Naive thymus-derived CD4-positive, alpha-beta T cell (primary cell): ENCODE results near the gene AMBP. TPM values are rescaled to one million over a fixed set of nuclear protein-coding genes. Genes with fewer than 3 reads are reported as not detected.

ENCODE experiments used
- ATAC-seq: fragments of 150-1000 bp; cut with Tn5 transposase; 2 replicates; pipeline ENCODE4 v1.10.0; 2021; ENCODE audit warnings: mild to moderate bottlenecking, moderate library complexity
- CTCF ChIA-PET: fragments of 350-600 bp; sonication (Branson Sonifier 250); formaldehyde crosslinking; loops from one replicate; lab custom pipeline; 2021; ENCODE audit warnings: antibody characterized with exemption; lab: Charles Lee
- POLR2A ChIA-PET: fragments of 350-600 bp; sonication (Branson Sonifier 250); formaldehyde crosslinking; loops from one replicate; lab custom pipeline; 2021; ENCODE audit warnings: antibody characterized with exemption, inconsistent platforms; lab: Charles Lee
- DNase-seq, 9 donors: peaks; one replicate each; pipeline versions ENCODE4 v3.0.0 to v3.0.0-alpha.2; 2020 to 2022; ENCODE audit warnings: mixed read lengths in 1 of 9
- H3K27ac ChIP-seq: one replicate; pipeline ENCODE4 v1.7.0; 2013; ENCODE audit warnings: mild to moderate bottlenecking, low read depth, low read length, moderate library complexity
- H3K27me3 ChIP-seq, 2 donors: one replicate each; pipeline ENCODE4 v1.7.0; 2013; ENCODE audit warnings: low read length in 2 of 2, mild to moderate bottlenecking in 2 of 2, moderate library complexity in 2 of 2; ENCODE audit not compliant: control insufficient read depth in 2 of 2, insufficient read depth in 2 of 2
- H3K36me3 ChIP-seq, 3 experiments: 1 replicate in 2 of 3; 2 replicates in 1 of 3; pipeline ENCODE4 v1.7.0; 2013; ENCODE audit warnings: low read length in 3 of 3, mild to moderate bottlenecking in 3 of 3, moderate library complexity in 1 of 3; ENCODE audit not compliant: insufficient read depth in 3 of 3, control insufficient read depth in 2 of 3
- H3K4me1 ChIP-seq, 2 donors: one replicate each; pipeline ENCODE4 v1.7.0; 2013; ENCODE audit warnings: low read length in 2 of 2, mild to moderate bottlenecking in 2 of 2, moderate library complexity in 1 of 2; ENCODE audit not compliant: control insufficient read depth in 2 of 2, insufficient read depth in 2 of 2
- H3K4me3 ChIP-seq: 2 replicates; pipeline ENCODE4 v1.7.0; 2013; ENCODE audit warnings: mild to moderate bottlenecking, low read length
- H3K9me3 ChIP-seq, 3 experiments: 1 replicate in 2 of 3; 2 replicates in 1 of 3; pipeline ENCODE4 v1.7.0; 2013; ENCODE audit warnings: low read length in 3 of 3; ENCODE audit not compliant: control insufficient read depth in 2 of 3
- H3K27ac Mint-ChIP-seq, 9 donors: one replicate each; pipeline ENCODE4 v1.8.0; 2020 to 2022; ENCODE audit warnings: mixed read lengths in 9 of 9, mild to moderate bottlenecking in 8 of 9, moderate library complexity in 5 of 9, inconsistent platforms in 2 of 9
- H3K27me3 Mint-ChIP-seq, 5 donors: one replicate each; pipeline ENCODE4 v1.8.0; 2021 to 2022; ENCODE audit warnings: mixed read lengths in 5 of 5, mild to moderate bottlenecking in 1 of 5
- H3K36me3 Mint-ChIP-seq, 5 donors: one replicate each; pipeline ENCODE4 v1.8.0; 2020 to 2022; ENCODE audit warnings: mixed read lengths in 5 of 5, mild to moderate bottlenecking in 3 of 5, inconsistent platforms in 1 of 5
- H3K4me1 Mint-ChIP-seq, 7 donors: one replicate each; pipeline ENCODE4 v1.8.0; 2020 to 2022; ENCODE audit warnings: mixed read lengths in 7 of 7, mild to moderate bottlenecking in 3 of 7, inconsistent platforms in 1 of 7
- H3K4me3 Mint-ChIP-seq, 10 donors: one replicate each; pipeline ENCODE4 v1.8.0; 2020 to 2022; ENCODE audit warnings: mild to moderate bottlenecking in 10 of 10, mixed read lengths in 10 of 10, moderate library complexity in 6 of 10, inconsistent platforms in 2 of 10
- H3K9me3 Mint-ChIP-seq, 11 donors: one replicate each; pipeline ENCODE4 v1.8.0; 2020 to 2022; ENCODE audit warnings: mixed read lengths in 11 of 11, mild to moderate bottlenecking in 4 of 11, inconsistent platforms in 1 of 11, moderate library complexity in 1 of 11
- intact Hi-C, 2 donors: fragments of 100-400 bp; cut with micrococcal nuclease; formaldehyde crosslinking; loops; one replicate each; pipeline ENCODE4 v1.15.1; 2023
- polyA plus RNA-seq, 2 donors: library from polyadenylated mRNA; unstranded; fragments of 300-500 nt; fragmentation: Illumina TruSeq; gene quantifications; one replicate each; pipeline ENCODE4 v1.2.3, GENCODE V29; 2021
- total RNA-seq, 6 experiments: library from RNA in 5 of 6; stranded (reverse) in 5 of 6; gene quantifications; 1 replicate in 5 of 6; 2 replicates in 1 of 6; pipeline ENCODE4 v1.2.3 and lab custom pipeline; 2021 to 2026

AMBP gene
- total and polyA plus RNA-seq, 7 experiments from 2014 or later: not detected

GRCh38 chr9:114081441-114082016 lies 3.4 kb upstream of the AMBP start:
- Histone ChIP-seq H3K9me3 (no peaks in the 10 kb centered on the region), H3K36me3 (no peaks in the 10 kb centered on the region), H3K4me1 (no peaks in the 10 kb centered on the region), H3K4me3 (no peak overlapping the region), H3K27ac (no peak overlapping the region), H3K27me3 (no peaks in the 10 kb centered on the region)
- ChIA-PET POLR2A (no interaction called here), CTCF (interaction anchor here (1.3 to 2.7 kb wide), 2 partner anchors 10 to 209 kb away, joined by 5 to 22 read pairs; no protein-coding TSS in a partner anchor)
- Mint-ChIP-seq H3K4me3 (no peak overlapping the region), H3K4me1 (peaks cover 0 to 5% (median 0%) of the 10 kb centered on the region in 7 donors), H3K27me3 (peaks cover 4 to 9% (median 8%) of the 10 kb centered on the region in 5 donors), H3K9me3 (no peaks in the 10 kb centered on the region), H3K27ac (no peak overlapping the region), H3K36me3 (no peaks in the 10 kb centered on the region)
- ATAC-seq (no peak), DNase-seq (no peak)
- intact Hi-C loops: loop anchor here (1.0 kb wide), 3 partner anchors 74 to 224 kb away; partner anchors contain the start of gene COL27A1 (in 1 of the 2)

- ATAC-seq (no peak), DNase-seq (no peak)
- Histone ChIP-seq H3K4me1 (no peaks in the 10 kb centered on the region), H3K27ac (no peak overlapping the region), H3K36me3 (no peaks in the 10 kb centered on the region), H3K9me3 (no peaks in the 10 kb centered on the region), H3K4me3 (no peak overlapping the region), H3K27me3 (no peaks in the 10 kb centered on the region)
- no peaks in the 10 kb centered on the region for H3K36me3 Mint-ChIP-seq
- no peak overlapping the region for H3K27ac Mint-ChIP-seq
- ChIA-PET CTCF (interaction anchor here (0.6 to 2.7 kb wide), 2 partner anchors 9 to 210 kb away, joined by 3 to 22 read pairs; no protein-coding TSS in a partner anchor), POLR2A (no interaction called here)
- H3K27me3 Mint-ChIP-seq: peaks cover 4 to 12% (median 11%) of the 10 kb centered on the region in 5 donors
- no peak overlapping the region for H3K4me3 Mint-ChIP-seq
- H3K4me1 Mint-ChIP-seq: peaks cover 0 to 5% (median 0%) of the 10 kb centered on the region in 7 donors
- intact Hi-C loops: no loop called here
- H3K9me3 Mint-ChIP-seq: no peaks in the 10 kb centered on the region
Observed at GRCh38 chr9:114080773-114081440, 2.8 kb upstream of the AMBP start.

DNA sequence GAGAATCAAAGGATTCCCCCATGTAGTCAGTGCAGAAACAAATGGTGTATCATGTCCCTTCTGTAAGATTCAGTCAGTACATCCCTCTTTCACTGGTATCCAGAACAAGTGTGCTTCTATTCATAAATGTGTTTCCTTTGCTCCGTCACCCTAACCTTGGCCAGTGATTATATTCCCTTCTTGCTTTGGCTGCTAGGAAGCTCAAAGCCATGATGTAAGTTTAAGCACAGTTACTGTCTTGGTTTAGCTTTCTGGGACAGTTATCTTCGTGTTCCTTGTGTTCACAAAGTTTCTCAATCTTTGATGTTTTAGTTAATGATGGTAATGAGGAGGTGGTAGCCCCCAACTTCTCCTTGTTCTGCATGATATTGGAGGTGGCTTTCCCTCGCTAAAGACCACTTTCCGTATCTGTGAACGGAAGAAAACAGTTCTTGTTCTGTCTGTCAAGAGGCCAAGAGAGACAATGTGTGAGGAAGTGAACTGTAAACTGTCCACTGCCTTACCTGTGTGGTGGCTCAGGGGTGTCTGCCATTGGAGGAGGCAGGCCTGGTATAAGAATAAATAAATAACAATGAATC lies 2.2 kb upstream of the AMBP start:
- H3K4me3 ChIP-seq: no peak overlapping the region
- Mint-ChIP-seq H3K9me3 (no peaks in the 10 kb centered on the region), H3K27ac (no peak overlapping the region), H3K4me3 (no peak overlapping the region), H3K4me1 (peaks cover 0 to 5% (median 0%) of the 10 kb centered on the region in 7 donors), H3K27me3 (peaks cover 8 to 18% (median 16%) of the 10 kb centered on the region in 5 donors), H3K36me3 (no peaks in the 10 kb centered on the region)
- CTCF ChIA-PET: interaction anchor here (0.6 kb wide), 1 partner anchor 8 kb away, joined by 3 read pairs; no protein-coding TSS in a partner anchor
- ATAC-seq (no peak), DNase-seq (no peak)
- H3K4me1 ChIP-seq: no peaks in the 10 kb centered on the region
- H3K27me3 ChIP-seq: no peaks in the 10 kb centered on the region
- intact Hi-C loops: no loop called here
- H3K9me3 ChIP-seq: no peaks in the 10 kb centered on the region
- H3K36me3 ChIP-seq: no peaks in the 10 kb centered on the region
- POLR2A ChIA-PET: no interaction called here
- no peak overlapping the region for H3K27ac ChIP-seq

GRCh38 chr9:114078781-114079156 lies 669 bp upstream of the AMBP start:
- Histone ChIP-seq H3K4me1 (no peaks in the 10 kb centered on the region), H3K36me3 (no peaks in the 10 kb centered on the region), H3K27me3 (no peaks in the 10 kb centered on the region), H3K9me3 (no peaks in the 10 kb centered on the region), H3K4me3 (no peak overlapping the region), H3K27ac (no peak overlapping the region)
- intact Hi-C loops: no loop called here
- Mint-ChIP-seq H3K4me1 (peaks cover 0 to 5% (median 0%) of the 10 kb centered on the region in 7 donors), H3K27ac (no peak overlapping the region), H3K9me3 (no peaks in the 10 kb centered on the region), H3K36me3 (no peaks in the 10 kb centered on the region), H3K4me3 (no peak overlapping the region), H3K27me3 (peaks cover 11 to 30% (median 18%) of the 10 kb centered on the region in 5 donors)
- ATAC-seq (no peak), DNase-seq (no peak)
- POLR2A ChIA-PET: no interaction called here
- CTCF ChIA-PET: no interaction called here

DNA sequence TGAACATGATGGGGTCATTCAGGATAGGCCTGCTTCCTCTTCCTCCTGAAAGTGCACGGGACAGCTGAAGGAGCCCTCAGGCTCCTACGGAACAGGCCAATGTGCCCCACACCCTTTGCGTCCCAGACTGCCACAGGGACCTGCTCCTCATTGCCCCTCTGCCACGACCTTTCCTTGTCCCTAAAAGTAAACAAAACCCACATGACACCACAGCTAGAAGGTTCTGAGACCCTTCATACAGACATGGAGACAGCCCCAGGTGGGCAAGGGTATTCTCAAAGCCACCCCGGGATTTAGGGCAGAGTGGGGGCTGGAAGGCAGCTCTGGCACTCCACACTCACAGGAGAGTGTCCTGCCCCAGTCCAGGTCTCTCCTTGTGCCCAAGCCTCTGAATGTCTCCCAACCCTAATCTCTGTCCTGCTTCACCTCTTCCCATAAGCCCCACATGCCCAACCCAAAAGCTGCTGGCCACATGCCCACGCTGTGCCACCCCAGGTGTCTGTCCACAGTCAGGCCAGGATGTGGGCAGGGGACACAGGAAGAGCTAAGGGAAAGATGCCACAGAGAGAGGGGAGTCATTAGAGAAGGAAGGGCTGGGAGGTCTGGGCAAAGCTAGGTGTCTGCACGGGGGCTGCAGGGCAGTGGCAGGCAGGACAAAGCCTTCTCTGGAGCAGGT lies 800 bp downstream of the AMBP start:
- POLR2A ChIA-PET: no interaction called here
- Histone ChIP-seq H3K9me3 (no peaks in the 10 kb centered on the region), H3K36me3 (no peaks in the 10 kb centered on the region), H3K4me1 (no peaks in the 10 kb centered on the region), H3K27ac (no peak overlapping the region), H3K4me3 (no peak overlapping the region), H3K27me3 (no peaks in the 10 kb centered on the region)
- Mint-ChIP-seq H3K27me3 (peaks cover 8 to 30% (median 18%) of the 10 kb centered on the region in 5 donors), H3K27ac (no peak overlapping the region), H3K4me3 (no peak overlapping the region), H3K36me3 (no peaks in the 10 kb centered on the region), H3K9me3 (no peaks in the 10 kb centered on the region), H3K4me1 (peaks cover 0 to 3% (median 0%) of the 10 kb centered on the region in 7 donors)
- ATAC-seq (no peak), DNase-seq (no peak)
- intact Hi-C loops: no loop called here
- CTCF ChIA-PET: no interaction called here

DNA sequence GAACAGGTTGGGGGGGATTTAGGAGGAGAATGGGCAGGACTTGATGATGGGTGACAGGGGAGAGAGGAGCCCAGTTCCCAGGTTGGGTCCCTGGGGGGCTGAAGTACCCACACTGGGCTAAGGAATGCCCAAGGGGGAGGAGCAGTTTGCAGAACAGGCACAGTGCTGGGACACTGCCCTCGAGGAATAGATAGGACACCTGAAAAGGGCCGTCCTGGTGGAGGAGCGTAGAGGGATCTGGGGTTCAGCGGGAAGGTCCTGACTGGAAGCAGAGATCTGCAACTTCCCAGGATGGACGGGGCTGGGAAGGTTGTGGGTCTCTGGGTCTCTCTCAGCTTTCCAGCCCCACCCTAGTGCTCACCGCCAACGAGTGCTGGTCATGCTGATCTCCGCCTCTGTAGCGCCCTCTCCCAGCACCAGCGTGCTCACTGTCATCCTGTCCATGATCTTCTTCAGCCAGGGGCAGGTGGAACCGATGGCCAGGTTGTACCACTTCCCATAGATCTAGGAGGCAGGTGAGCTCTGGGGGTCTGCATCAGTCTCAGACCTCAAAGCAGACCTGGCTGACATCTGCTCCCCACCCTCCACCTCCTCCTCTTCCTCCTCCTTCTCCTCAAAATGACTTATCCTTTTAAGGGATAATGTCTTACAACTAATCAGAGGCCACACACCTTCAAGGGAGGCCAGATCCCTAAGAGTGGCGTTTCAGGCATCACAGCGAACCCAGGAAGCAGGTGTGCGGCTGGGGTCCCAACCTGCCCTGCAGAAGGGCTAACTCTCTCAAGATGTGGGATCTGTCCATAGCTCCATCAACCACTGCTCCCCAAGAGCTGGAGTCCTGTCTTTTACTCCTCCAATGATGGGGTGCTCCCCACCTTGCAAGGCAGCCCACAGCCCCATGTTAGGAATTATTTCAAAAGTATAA lies 1.6 kb downstream of the AMBP start:
- H3K4me3 Mint-ChIP-seq: no peak overlapping the region
- Histone ChIP-seq H3K27ac (no peak overlapping the region), H3K36me3 (no peaks in the 10 kb centered on the region), H3K4me1 (no peaks in the 10 kb centered on the region), H3K27me3 (no peaks in the 10 kb centered on the region), H3K9me3 (no peaks in the 10 kb centered on the region), H3K4me3 (no peak overlapping the region)
- peaks cover 8 to 30% (median 18%) of the 10 kb centered on the region in 5 donors for H3K27me3 Mint-ChIP-seq
- no peak overlapping the region for H3K27ac Mint-ChIP-seq
- DNase-seq (no peak), ATAC-seq (no peak)
- ChIA-PET POLR2A (interaction anchor here (0.7 kb wide), 1 partner anchor 956 kb away, joined by 3 read pairs; no protein-coding TSS in a partner anchor), CTCF (no interaction called here)
- peaks cover 0 to 3% (median 0%) of the 10 kb centered on the region in 7 donors for H3K4me1 Mint-ChIP-seq
- H3K36me3 Mint-ChIP-seq: no peaks in the 10 kb centered on the region
- no peaks in the 10 kb centered on the region for H3K9me3 Mint-ChIP-seq
- intact Hi-C loops: no loop called here
